ENCODE measurements around the gene SEMG1. TPM values are rescaled to one million over a fixed set of nuclear protein-coding genes. Genes with fewer than 3 reads are reported as not detected.

The SEMG1 gene
- total and polyA plus RNA-seq, 2 donors from 2014 or later = not detected

DNA sequence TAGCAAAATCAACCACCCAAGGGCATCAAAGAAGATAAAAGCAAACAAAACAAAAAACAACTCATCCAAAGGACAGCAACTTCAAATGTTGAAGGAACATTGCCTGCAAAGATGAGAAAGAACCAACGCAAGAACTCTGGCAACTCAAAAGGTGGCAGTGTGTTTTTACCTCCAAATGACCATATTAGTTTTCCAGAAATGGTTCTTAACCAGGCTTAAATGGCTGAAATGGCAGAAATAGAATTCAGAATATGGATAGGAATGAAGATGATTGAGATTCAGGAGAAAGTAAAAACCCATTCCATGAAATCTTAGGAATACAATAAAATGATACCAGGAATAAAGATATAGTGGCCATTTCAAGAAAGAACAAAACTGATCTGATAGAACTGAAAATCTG is 41.9 kb upstream of the SEMG1 start:
- H3K27me3 ChIP-seq (ENCODE audit: control insufficient read depth, insufficient read depth, low read length) = no peaks in the 10 kb centered on the region
- H3K4me3 ChIP-seq (ENCODE audit: low read length in 3 of 3) = no peak overlapping the region
- no peak for FAIRE-seq
- no peak overlapping the region for H3K9ac ChIP-seq (ENCODE audit: low read length in 3 of 3)
- H3K36me3 ChIP-seq (ENCODE audit: control insufficient read depth in 2 of 3, insufficient read depth in 3 of 3, low read length in 3 of 3) = no peaks in the 10 kb centered on the region
- no peak overlapping the region for H3K27ac ChIP-seq (ENCODE audit: low read depth in 2 of 2, low read length in 2 of 2)
- intact Hi-C loops (cut with DNase I) = no loop called here
- DNase-seq = no peak
- TF ChIP-seq, protein P1, sequence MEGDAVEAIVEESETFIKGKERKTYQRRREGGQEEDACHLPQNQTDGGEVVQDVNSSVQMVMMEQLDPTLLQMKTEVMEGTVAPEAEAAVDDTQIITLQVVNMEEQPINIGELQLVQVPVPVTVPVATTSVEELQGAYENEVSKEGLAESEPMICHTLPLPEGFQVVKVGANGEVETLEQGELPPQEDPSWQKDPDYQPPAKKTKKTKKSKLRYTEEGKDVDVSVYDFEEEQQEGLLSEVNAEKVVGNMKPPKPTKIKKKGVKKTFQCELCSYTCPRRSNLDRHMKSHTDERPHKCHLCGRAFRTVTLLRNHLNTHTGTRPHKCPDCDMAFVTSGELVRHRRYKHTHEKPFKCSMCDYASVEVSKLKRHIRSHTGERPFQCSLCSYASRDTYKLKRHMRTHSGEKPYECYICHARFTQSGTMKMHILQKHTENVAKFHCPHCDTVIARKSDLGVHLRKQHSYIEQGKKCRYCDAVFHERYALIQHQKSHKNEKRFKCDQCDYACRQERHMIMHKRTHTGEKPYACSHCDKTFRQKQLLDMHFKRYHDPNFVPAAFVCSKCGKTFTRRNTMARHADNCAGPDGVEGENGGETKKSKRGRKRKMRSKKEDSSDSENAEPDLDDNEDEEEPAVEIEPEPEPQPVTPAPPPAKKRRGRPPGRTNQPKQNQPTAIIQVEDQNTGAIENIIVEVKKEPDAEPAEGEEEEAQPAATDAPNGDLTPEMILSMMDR (IDR thresholded peaks at IDR 0.05; ENCODE audit: borderline replicate concordance, extremely low read depth, insufficient read depth) = no peak
- H3K9me3 ChIP-seq (ENCODE audit: control insufficient read depth in 2 of 3, insufficient read depth in 1 of 3, low read length in 3 of 3) = peaks cover 0 to 2% (median 0%) of the 10 kb centered on the region in 3 donors
- no peaks in the 10 kb centered on the region for H3K4me1 ChIP-seq (ENCODE audit: control insufficient read depth in 2 of 3, insufficient read depth in 2 of 3, low read depth in 1 of 3, low read length in 3 of 3)

DNA sequence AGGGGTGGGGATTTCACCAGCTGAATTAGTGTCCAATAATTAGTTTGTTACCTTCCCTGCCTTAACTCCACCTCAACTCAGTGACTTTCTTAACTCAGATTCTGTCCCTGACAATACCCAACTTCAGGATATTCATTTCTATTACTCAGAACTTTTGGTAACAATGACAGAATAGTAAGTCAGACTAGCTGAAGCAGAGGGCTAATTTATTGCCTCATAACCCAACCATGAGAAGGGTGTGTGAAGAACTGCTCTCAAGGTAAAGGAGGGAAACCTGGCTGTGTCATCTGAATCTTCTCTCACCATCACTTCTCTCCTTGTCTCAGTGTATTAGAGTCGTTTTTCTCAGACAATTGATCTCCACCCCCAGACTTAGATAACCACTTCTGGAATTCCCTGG is 33.3 kb upstream of the SEMG1 start:
- Histone ChIP-seq H3K4me3 (ENCODE audit: low read length in 3 of 3) (no peak overlapping the region), H3K9ac (ENCODE audit: low read length in 3 of 3) (no peak overlapping the region), H3K27me3 (ENCODE audit: control insufficient read depth, insufficient read depth, low read length) (no peaks in the 10 kb centered on the region), H3K4me1 (ENCODE audit: control insufficient read depth in 2 of 3, insufficient read depth in 2 of 3, low read depth in 1 of 3, low read length in 3 of 3) (no peaks in the 10 kb centered on the region), H3K27ac (ENCODE audit: low read depth in 2 of 2, low read length in 2 of 2) (no peak overlapping the region), H3K36me3 (ENCODE audit: control insufficient read depth in 2 of 3, insufficient read depth in 3 of 3, low read length in 3 of 3) (no peaks in the 10 kb centered on the region), H3K9me3 (ENCODE audit: control insufficient read depth in 2 of 3, insufficient read depth in 1 of 3, low read length in 3 of 3) (no peaks in the 10 kb centered on the region)
- TF ChIP-seq, protein P1 (IDR thresholded peaks at IDR 0.05; ENCODE audit: borderline replicate concordance, extremely low read depth, insufficient read depth) = no peak
- intact Hi-C loops (cut with DNase I) = no loop called here
- DNase-seq (no peak), FAIRE-seq (no peak)

DNA sequence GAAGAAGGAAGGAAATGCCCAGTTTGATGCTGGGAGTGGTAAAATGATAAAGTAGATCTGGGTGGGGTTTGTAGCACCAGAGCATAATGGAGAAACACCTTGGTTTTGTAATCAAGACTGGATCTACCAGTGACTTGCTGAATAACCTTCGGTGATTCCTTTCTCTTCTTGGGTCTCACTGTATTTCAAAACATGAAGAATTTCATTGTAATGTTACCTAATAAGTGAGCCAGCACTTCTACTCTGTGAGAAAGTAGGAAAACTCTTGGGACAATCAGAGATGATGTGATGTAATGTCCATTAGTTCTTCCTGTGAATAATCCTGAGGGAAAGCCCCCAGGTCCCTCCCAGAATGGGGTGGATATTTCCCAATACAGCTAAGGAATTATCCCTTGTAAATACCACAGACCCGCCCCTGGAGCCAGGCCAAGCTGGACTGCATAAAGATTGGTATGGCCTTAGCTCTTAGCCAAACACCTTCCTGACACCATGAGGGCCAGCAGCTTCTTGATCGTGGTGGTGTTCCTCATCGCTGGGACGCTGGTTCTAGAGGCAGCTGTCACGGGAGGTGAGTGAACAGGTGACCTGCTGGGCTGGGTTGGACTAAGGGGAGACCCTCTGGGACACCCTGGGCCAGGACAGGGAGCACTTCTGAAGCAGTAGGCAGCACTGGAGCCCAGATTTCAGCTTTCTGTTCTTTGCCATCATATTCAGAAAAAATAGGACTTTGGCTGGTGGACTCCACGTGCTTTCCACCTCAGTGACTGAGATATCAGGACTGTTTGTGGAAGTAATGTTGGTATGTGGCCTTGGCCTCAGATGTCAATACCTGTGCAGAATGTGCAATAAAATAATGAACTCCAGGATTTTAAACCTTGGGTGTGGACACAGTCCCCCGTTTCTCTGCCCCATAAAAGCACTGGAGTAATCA is 32.1 kb upstream of the SEMG1 start, which contains the start of gene PI3:
Gene PI3, plus strand, starts transcription at position 469 of the 931 bp plus-strand sequence. Its CDS starts 21 bp downstream, at position 490.
- H3K27ac ChIP-seq (ENCODE audit: low read depth in 2 of 2, low read length in 2 of 2) = no peak within 1 kb of the TSS

More for the DNA sequence above, 32.1 kb upstream of the SEMG1 start, which contains the start of gene PI3:
- Histone ChIP-seq H3K9me3 (ENCODE audit: control insufficient read depth in 2 of 3, insufficient read depth in 1 of 3, low read length in 3 of 3) (no peaks in the 10 kb centered on the region), H3K27me3 (ENCODE audit: control insufficient read depth, insufficient read depth, low read length) (no peaks in the 10 kb centered on the region), H3K36me3 (ENCODE audit: control insufficient read depth in 2 of 3, insufficient read depth in 3 of 3, low read length in 3 of 3) (no peaks in the 10 kb centered on the region), H3K4me3 (ENCODE audit: low read length in 3 of 3) (no peak within 1 kb of the TSS), H3K9ac (ENCODE audit: low read length in 3 of 3) (no peak within 1 kb of the TSS), H3K4me1 (ENCODE audit: control insufficient read depth in 2 of 3, insufficient read depth in 2 of 3, low read depth in 1 of 3, low read length in 3 of 3) (no peaks in the 10 kb centered on the region)
- TF ChIP-seq, protein P1 (IDR thresholded peaks at IDR 0.05; ENCODE audit: borderline replicate concordance, extremely low read depth, insufficient read depth) = no peak
- peak in 1 of 5 donors; percentile 83 for DNase-seq
- intact Hi-C loops (cut with DNase I) = no loop called here
- no peak for FAIRE-seq
